ENCODE results near the gene SERF2.
"Not testable (repeated sequence)": the region's sequence is repeated elsewhere in the genome, so short reads cannot be mapped to it uniquely, and the experiment has no call there.

SERF2 gene

DNA sequence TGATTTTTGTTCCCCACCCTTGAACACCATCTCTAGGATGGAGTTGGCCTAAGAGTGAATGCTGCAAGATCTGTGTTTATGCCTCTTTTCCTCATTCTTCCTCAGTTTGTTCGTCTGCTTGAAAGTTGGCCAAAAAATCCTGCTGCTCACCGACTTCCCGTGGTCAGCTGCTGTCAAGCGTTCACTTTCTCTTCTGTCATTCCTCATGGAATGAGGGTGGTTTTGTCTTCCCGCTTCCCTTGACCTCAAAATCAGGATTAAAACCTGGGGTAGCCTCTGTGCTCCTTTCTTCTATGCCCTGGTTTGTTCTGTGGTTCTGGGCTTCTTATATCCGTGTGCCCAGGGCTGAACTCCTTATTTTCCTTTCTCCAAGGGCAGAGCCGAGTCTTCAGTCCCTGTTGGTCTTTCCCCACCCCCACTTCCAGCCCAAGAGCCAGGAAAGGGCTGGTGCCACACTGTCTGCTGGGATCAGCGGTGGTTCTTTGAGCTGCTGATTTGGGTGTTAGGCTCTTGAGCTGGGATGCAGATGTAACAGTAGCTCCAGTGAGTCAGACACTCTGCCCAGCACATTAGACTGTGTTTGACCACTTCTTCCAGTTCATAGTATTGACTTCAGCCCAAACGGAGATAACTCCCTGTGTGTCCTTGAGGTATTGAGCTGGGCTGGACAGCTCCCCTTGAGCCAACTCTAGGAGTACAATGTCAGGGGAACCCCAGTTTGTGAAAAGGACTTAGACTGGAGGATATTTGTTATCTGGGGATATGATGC lies 2.3 kb downstream of the SERF2 start:
- DNase-seq: no peak

- DNase-seq: no peak
These were observed 3.1 kb downstream of the SERF2 start for GRCh38 chr15:43795197-43795596.

DNA sequence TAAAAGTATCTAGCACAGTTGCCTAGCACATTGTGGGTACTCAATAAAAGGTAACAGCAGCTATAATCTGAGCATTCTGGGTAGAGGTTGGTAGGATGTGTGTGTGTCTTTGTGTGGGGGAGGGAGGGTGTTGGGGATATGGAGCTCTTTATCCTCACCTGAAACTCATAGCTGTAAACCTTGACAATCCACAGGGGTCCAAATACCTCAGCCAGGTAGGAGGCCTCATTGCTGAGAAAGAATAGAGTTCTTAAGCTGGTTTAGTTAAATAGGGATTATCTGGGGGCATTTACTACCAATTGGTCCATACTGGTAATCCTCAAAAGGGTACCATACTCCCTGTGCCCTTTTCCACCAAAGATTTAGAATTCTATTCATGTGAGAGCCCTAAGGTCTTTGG lies 3.9 kb downstream of the SERF2 start:
- no peak for DNase-seq

- no peak for DNase-seq
These were observed 4.4 kb downstream of the SERF2 start for GRCh38 chr15:43796566-43796965.

- no peak for DNase-seq
These were observed 7.3 kb downstream of the SERF2 start for GRCh38 chr15:43799209-43799944.

- no peak for DNase-seq
These were observed 7.8 kb downstream of the SERF2 start, which contains the start of gene SERINC4 for GRCh38 chr15:43799945-43800285. TSS of gene SERINC4 (minus strand) at chr15:43800220. CDS start at chr15:43799986, 234 bp downstream.

- DNase-seq: peak; percentile 89
These were observed 8.4 kb downstream of the SERF2 start, which contains the start of gene HYPK for GRCh38 chr15:43800286-43801141. TSS of gene HYPK (plus strand) at chr15:43800599. CDS start at chr15:43800623, 24 bp downstream.

GRCh38 chr15:43802676-43803075 lies 10.6 kb downstream of the SERF2 start:
- DNase-seq: not testable (repeated sequence)

DNA sequence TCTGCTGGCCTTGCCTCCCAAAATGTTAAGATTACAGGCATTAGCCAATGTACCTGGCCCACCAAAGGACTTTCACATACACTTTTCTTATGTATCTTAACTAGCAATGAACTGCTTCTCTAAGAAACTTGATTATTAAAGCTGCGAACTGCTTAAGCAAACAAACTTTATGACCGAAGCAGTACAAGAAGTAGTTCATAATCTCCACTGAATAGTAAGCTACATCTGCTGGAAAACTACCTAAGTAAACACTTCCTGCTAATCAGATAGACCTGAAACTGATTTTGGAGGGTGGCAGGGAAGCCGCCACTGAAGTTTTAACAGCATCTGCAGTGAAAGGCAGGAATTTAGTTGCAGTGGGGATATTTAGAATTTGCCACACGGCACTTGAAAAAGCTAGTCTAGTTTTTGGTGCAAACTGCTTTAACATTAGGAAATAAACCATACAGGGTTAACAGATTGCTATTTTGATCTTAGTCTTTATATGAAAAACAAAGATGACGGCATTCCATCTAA lies 16.4 kb downstream of the SERF2 start:
- no peak for DNase-seq

DNA sequence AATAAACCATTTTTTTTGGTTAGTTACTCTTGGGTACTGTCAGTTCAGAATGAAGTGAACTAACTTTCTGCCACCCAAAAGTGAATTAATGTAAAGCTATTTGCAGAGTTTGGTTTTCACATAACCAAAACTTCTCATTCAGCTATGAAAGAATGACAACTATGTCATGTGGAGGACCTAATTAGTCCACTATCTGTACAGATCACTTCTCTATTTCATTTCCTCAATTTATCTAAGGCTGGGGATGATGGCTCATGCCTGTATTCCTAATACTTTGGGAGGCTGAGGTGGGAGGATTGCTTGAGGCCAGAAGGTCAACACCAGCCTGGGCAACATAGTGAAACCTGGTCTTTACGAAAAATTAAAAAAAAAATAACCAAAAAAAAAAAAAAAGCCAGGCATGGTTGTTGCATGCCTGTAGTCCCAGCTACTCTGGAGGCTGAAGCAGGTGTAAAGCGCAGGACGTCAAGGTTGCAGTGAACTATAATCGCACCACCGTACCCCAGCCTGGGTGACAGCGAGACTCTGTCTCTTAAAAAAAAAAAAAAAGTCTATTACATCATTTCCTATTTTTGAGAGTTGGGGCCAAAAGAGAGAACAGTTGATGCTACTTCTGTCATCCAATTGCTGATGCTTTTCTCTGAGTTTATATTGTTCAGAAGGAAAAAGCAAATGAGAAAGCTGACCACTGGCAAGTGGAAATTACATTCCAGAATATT lies 17.0 kb downstream of the SERF2 start:
- no peak for DNase-seq

GRCh38 chr15:43815064-43815463 lies 22.9 kb downstream of the SERF2 start:
- not testable (repeated sequence) for DNase-seq

DNA sequence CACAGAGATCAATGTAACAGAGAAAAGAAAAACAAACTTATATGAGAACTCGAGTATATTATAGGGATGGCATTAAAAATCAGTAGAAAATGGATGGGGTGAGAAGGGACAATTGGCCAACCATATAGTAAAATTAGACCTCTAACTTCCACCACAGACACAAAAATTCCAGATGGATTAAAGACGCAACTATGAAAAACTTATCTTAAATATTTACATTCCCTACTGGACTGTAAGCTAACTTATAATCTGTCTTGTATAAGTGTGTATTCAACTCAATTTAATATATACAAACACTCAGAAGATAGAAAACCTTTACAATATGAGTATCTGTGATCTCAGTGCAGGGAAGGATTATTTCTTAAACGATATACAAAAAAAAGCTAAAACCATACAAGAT lies 29.4 kb downstream of the SERF2 start:
- no peak for DNase-seq

DNA sequence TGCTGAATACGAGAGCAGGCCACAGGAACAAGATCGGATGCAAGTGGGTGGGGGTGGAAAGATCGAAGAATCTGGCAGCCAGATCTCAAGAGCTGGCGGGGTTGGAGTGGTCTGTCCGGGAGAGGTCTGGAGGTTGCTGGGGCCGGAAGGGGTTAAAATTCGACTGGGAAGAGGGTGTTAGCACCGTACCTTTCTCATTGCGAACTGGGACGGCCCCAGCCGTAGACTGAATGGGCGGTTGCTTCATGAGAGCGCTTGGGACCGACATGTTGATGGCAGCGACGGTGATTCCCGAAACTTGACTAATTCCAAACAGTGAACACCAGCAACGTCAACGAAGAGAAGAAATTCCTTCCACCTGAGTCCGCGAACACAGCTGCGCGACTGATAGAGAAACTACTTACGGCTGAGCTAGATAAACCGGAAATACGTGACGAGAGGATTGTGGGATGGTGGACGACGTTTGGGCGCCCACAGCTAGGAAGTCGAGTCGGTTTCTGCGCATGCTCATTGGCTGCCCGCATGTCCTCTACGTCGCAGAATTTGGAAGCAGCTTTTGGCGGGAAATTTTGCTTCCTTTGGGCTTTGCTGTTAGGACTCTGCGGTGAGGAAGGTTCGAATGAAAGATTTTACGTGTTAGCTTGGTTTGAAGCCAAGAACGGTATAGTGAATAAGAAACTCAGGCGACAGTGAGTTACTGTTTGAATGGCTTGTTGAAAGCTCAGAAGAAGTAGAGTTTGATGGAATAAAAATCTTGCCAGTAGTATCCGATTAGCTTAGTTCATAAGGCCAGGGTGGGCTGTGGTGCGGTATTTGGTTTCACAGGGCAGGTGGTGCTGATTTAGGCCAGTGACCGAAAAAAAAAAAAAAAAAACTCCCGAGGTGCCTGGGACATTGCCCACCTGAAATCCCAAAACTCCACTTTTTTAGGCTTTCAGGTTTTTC lies 32.5 kb downstream of the SERF2 start, which contains the start of gene MFAP1:
TSS of gene MFAP1 (minus strand) at position 389 of the 945 bp plus-strand sequence. CDS start at position 268, 121 bp downstream.
- peak; percentile 91 for DNase-seq

DNA sequence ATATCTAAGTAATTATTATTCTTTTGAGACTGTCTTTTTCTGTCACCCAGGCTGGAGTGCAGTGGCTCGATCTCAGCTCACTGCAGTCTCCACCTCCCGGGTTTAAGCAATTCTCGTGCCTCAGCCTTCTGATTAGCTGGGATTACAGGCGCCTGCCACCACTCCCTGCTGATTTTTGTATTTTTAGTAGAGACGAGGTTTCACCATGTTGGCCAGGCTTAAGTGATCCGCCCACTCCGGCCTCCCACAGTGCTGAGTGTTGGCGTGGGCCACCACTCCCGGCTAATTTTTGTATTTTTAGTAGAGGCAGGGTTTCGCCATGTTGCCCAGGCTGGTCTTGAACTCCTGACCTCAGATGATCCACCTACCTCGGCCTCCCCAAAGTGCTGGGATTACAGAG lies 33.2 kb downstream of the SERF2 start:
- not testable (repeated sequence) for DNase-seq

DNA sequence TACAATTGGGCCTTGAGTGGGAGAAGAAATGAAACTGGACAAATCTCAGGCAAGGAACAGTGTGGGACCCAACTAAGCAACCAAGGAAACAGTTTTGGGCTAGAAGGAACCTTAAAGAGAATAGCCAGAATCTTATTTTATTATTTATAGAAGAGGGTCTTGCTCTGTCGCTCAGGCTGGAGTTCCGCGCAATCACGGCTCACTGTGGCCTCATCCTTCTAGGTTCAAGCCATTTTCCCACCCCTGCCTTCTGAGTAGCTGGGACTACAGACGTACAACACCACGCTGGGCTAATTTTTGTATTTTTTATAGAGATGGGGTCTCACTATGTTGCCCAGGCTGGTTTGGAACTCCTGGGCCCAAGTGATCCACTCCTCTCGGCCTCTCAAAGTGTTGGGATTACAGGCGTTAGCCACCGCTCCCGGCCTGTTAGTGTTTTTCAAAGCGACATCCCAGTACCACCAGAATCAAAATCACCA lies 33.9 kb downstream of the SERF2 start:
- no peak for DNase-seq

GRCh38 chr15:43826508-43827341 lies 34.6 kb downstream of the SERF2 start, which contains the start of gene WDR76:
TSS of gene WDR76 (plus strand) at chr15:43827002. CDS start at chr15:43827033, 31 bp downstream.
- DNase-seq: peak; percentile 64

- no peak for DNase-seq
These were observed 36.0 kb downstream of the SERF2 start for GRCh38 chr15:43828061-43828657.

DNA sequence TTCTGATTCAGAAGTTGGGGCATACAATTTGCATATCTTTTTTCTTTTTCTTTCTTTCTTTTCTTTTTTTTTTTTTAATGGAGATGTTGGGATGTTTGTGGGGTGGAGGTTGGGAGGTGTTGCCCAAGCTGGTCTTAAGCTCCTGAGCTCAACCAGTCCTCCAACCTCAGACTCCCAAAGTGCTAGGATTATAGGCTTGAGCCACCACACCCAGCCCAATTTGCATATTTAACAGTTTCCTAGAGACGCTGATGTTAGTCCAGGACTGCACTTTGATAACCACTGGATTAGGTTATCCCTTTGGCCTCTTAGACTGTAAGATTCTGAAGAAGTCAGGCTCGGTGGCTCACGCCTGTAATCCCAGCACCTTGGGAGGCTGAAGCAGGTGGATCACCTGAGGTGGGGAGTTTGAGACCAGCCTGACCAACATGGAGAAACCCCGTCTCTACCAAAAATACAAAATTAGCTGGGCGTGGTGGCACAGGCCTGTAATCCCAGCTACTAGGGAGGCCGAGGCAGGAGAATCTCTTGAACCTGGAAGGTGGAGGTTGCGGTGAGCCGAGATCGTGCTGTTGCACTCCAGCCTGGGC lies 37.9 kb downstream of the SERF2 start:
- DNase-seq: not testable (repeated sequence)
